ENCODE measurements around the gene ZNF662.

The ZNF662 gene

GRCh38 chr3:42911551-42911950, 5.6 kb downstream of the ZNF662 start:
- Histone ChIP-seq H3K9ac (ENCODE audit: low read length) (no peak overlapping the region), H3K4me3 (ENCODE audit: low read length) (no peak overlapping the region), H3K27me3 (ENCODE audit: control insufficient read depth, insufficient read depth, low read length) (no peaks in the 10 kb centered on the region), H3K9me3 (ENCODE audit: control insufficient read depth, low read depth, low read length) (peaks cover 26% of the 10 kb centered on the region), H3K36me3 (ENCODE audit: control insufficient read depth, low read depth, low read length) (no peaks in the 10 kb centered on the region), H3K27ac (ENCODE audit: low read length) (no peak overlapping the region), H3K4me1 (ENCODE audit: control insufficient read depth, low read depth, low read length) (no peaks in the 10 kb centered on the region)

- H3K9me3 ChIP-seq (ENCODE audit: control insufficient read depth, low read depth, low read length): peaks cover 30% of the 10 kb centered on the region
- no peaks in the 10 kb centered on the region for H3K4me1 ChIP-seq (ENCODE audit: control insufficient read depth, low read depth, low read length)
- H3K27me3 ChIP-seq (ENCODE audit: control insufficient read depth, insufficient read depth, low read length): no peaks in the 10 kb centered on the region
- no peak overlapping the region for H3K27ac ChIP-seq (ENCODE audit: low read length)
- H3K9ac ChIP-seq (ENCODE audit: low read length): no peak overlapping the region
- no peak overlapping the region for H3K4me3 ChIP-seq (ENCODE audit: low read length)
- H3K36me3 ChIP-seq (ENCODE audit: control insufficient read depth, low read depth, low read length): no peaks in the 10 kb centered on the region
Observed at GRCh38 chr3:42914771-42915515, 9.0 kb downstream of the ZNF662 start.

- Histone ChIP-seq H3K27ac (ENCODE audit: low read length) (no peak overlapping the region), H3K4me3 (ENCODE audit: low read length) (no peak overlapping the region), H3K36me3 (ENCODE audit: control insufficient read depth, low read depth, low read length) (no peaks in the 10 kb centered on the region)
Observed at GRCh38 chr3:42923606-42924005, 17.7 kb downstream of the ZNF662 start.

GRCh38 chr3:42926310-42926709, 20.4 kb downstream of the ZNF662 start:
- H3K27me3 ChIP-seq (ENCODE audit: control insufficient read depth, insufficient read depth, low read length): no peaks in the 10 kb centered on the region
- no peak overlapping the region for H3K9ac ChIP-seq (ENCODE audit: low read length)
- no peak overlapping the region for H3K4me3 ChIP-seq (ENCODE audit: low read length)
- no peak overlapping the region for H3K27ac ChIP-seq (ENCODE audit: low read length)
- no peaks in the 10 kb centered on the region for H3K4me1 ChIP-seq (ENCODE audit: control insufficient read depth, low read depth, low read length)
- no peaks in the 10 kb centered on the region for H3K36me3 ChIP-seq (ENCODE audit: control insufficient read depth, low read depth, low read length)
- H3K9me3 ChIP-seq (ENCODE audit: control insufficient read depth, low read depth, low read length): no peaks in the 10 kb centered on the region

More at GRCh38 chr3:42923606-42924005, 17.7 kb downstream of the ZNF662 start:
- Histone ChIP-seq H3K9me3 (ENCODE audit: control insufficient read depth, low read depth, low read length) (no peaks in the 10 kb centered on the region), H3K9ac (ENCODE audit: low read length) (no peak overlapping the region), H3K27me3 (ENCODE audit: control insufficient read depth, insufficient read depth, low read length) (no peaks in the 10 kb centered on the region), H3K4me1 (ENCODE audit: control insufficient read depth, low read depth, low read length) (no peaks in the 10 kb centered on the region)

- no peak overlapping the region for H3K9ac ChIP-seq (ENCODE audit: low read length)
- H3K4me3 ChIP-seq (ENCODE audit: low read length): no peak overlapping the region
- no peaks in the 10 kb centered on the region for H3K27me3 ChIP-seq (ENCODE audit: control insufficient read depth, insufficient read depth, low read length)
- no peaks in the 10 kb centered on the region for H3K4me1 ChIP-seq (ENCODE audit: control insufficient read depth, low read depth, low read length)
- H3K36me3 ChIP-seq (ENCODE audit: control insufficient read depth, low read depth, low read length): no peaks in the 10 kb centered on the region
- no peak overlapping the region for H3K27ac ChIP-seq (ENCODE audit: low read length)
- H3K9me3 ChIP-seq (ENCODE audit: control insufficient read depth, low read depth, low read length): no peaks in the 10 kb centered on the region
Observed at GRCh38 chr3:42934111-42934510, 28.2 kb downstream of the ZNF662 start.

GRCh38 chr3:42934910-42935309, 29.0 kb downstream of the ZNF662 start:
- no peak overlapping the region for H3K4me3 ChIP-seq (ENCODE audit: low read length)
- no peaks in the 10 kb centered on the region for H3K4me1 ChIP-seq (ENCODE audit: control insufficient read depth, low read depth, low read length)

GRCh38 chr3:42935472-42935871, 29.5 kb downstream of the ZNF662 start:
- no peak overlapping the region for H3K9ac ChIP-seq (ENCODE audit: low read length)
- H3K9me3 ChIP-seq (ENCODE audit: control insufficient read depth, low read depth, low read length): no peaks in the 10 kb centered on the region
- no peaks in the 10 kb centered on the region for H3K36me3 ChIP-seq (ENCODE audit: control insufficient read depth, low read depth, low read length)

More at GRCh38 chr3:42934910-42935309, 29.0 kb downstream of the ZNF662 start:
- no peak overlapping the region for H3K27ac ChIP-seq (ENCODE audit: low read length)
- no peak overlapping the region for H3K9ac ChIP-seq (ENCODE audit: low read length)
- no peaks in the 10 kb centered on the region for H3K36me3 ChIP-seq (ENCODE audit: control insufficient read depth, low read depth, low read length)
- no peaks in the 10 kb centered on the region for H3K9me3 ChIP-seq (ENCODE audit: control insufficient read depth, low read depth, low read length)
- no peaks in the 10 kb centered on the region for H3K27me3 ChIP-seq (ENCODE audit: control insufficient read depth, insufficient read depth, low read length)

GRCh38 chr3:42936157-42936981, 30.4 kb downstream of the ZNF662 start:
- no peaks in the 10 kb centered on the region for H3K36me3 ChIP-seq (ENCODE audit: control insufficient read depth, low read depth, low read length)
- no peaks in the 10 kb centered on the region for H3K9me3 ChIP-seq (ENCODE audit: control insufficient read depth, low read depth, low read length)
- H3K27me3 ChIP-seq (ENCODE audit: control insufficient read depth, insufficient read depth, low read length): no peaks in the 10 kb centered on the region
- H3K4me1 ChIP-seq (ENCODE audit: control insufficient read depth, low read depth, low read length): no peaks in the 10 kb centered on the region
- H3K9ac ChIP-seq (ENCODE audit: low read length): no peak overlapping the region
- H3K27ac ChIP-seq (ENCODE audit: low read length): no peak overlapping the region
- H3K4me3 ChIP-seq (ENCODE audit: low read length): no peak overlapping the region

More at GRCh38 chr3:42935472-42935871, 29.5 kb downstream of the ZNF662 start:
- H3K4me1 ChIP-seq (ENCODE audit: control insufficient read depth, low read depth, low read length): no peaks in the 10 kb centered on the region
- H3K27ac ChIP-seq (ENCODE audit: low read length): no peak overlapping the region
- no peak overlapping the region for H3K4me3 ChIP-seq (ENCODE audit: low read length)
- no peaks in the 10 kb centered on the region for H3K27me3 ChIP-seq (ENCODE audit: control insufficient read depth, insufficient read depth, low read length)

- H3K4me3 ChIP-seq (ENCODE audit: low read length): no peak overlapping the region
- H3K4me1 ChIP-seq (ENCODE audit: control insufficient read depth, low read depth, low read length): no peaks in the 10 kb centered on the region
- H3K9ac ChIP-seq (ENCODE audit: low read length): no peak overlapping the region
- no peaks in the 10 kb centered on the region for H3K27me3 ChIP-seq (ENCODE audit: control insufficient read depth, insufficient read depth, low read length)
- H3K36me3 ChIP-seq (ENCODE audit: control insufficient read depth, low read depth, low read length): no peaks in the 10 kb centered on the region
- H3K9me3 ChIP-seq (ENCODE audit: control insufficient read depth, low read depth, low read length): no peaks in the 10 kb centered on the region
- H3K27ac ChIP-seq (ENCODE audit: low read length): no peak overlapping the region
Observed at GRCh38 chr3:42937334-42937733, 31.4 kb downstream of the ZNF662 start.

GRCh38 chr3:42942693-42943092, 36.8 kb downstream of the ZNF662 start:
- no peaks in the 10 kb centered on the region for H3K36me3 ChIP-seq (ENCODE audit: control insufficient read depth, low read depth, low read length)
- no peaks in the 10 kb centered on the region for H3K4me1 ChIP-seq (ENCODE audit: control insufficient read depth, low read depth, low read length)
- H3K27ac ChIP-seq (ENCODE audit: low read length): no peak overlapping the region
- H3K9ac ChIP-seq (ENCODE audit: low read length): no peak overlapping the region
- no peaks in the 10 kb centered on the region for H3K9me3 ChIP-seq (ENCODE audit: control insufficient read depth, low read depth, low read length)
- no peak overlapping the region for H3K4me3 ChIP-seq (ENCODE audit: low read length)
- H3K27me3 ChIP-seq (ENCODE audit: control insufficient read depth, insufficient read depth, low read length): no peaks in the 10 kb centered on the region

GRCh38 chr3:42946050-42946449, 40.1 kb downstream of the ZNF662 start:
- no peak overlapping the region for H3K4me3 ChIP-seq (ENCODE audit: low read length)

More at GRCh38 chr3:42946050-42946449, 40.1 kb downstream of the ZNF662 start:
- Histone ChIP-seq H3K4me1 (ENCODE audit: control insufficient read depth, low read depth, low read length) (no peaks in the 10 kb centered on the region), H3K27me3 (ENCODE audit: control insufficient read depth, insufficient read depth, low read length) (no peaks in the 10 kb centered on the region), H3K27ac (ENCODE audit: low read length) (no peak overlapping the region), H3K36me3 (ENCODE audit: control insufficient read depth, low read depth, low read length) (no peaks in the 10 kb centered on the region), H3K9ac (ENCODE audit: low read length) (no peak overlapping the region), H3K9me3 (ENCODE audit: control insufficient read depth, low read depth, low read length) (no peaks in the 10 kb centered on the region)

Measured in iPS-18a (cell line).